Natural killer cell (primary cell): ENCODE measurements around the gene SERPINA12. TPM values are rescaled to one million over a fixed set of nuclear protein-coding genes. Genes with fewer than 3 reads are reported as not detected.

ENCODE experiments used
- ATAC-seq, 3 donors: fragments of 150-1000 bp in 2 of 3; fragments of 200-7000 bp in 1 of 3; cut with Tn5 transposase; 1 replicate in 1 of 3; 2 replicates in 2 of 3; pipeline ENCODE4 v1.10.0; 2021; ENCODE audit warnings: mild to moderate bottlenecking in 2 of 3, moderate library complexity in 2 of 3
- DNase-seq, 2 donors: peaks; one replicate each; pipeline versions ENCODE4 v3.0.0 to v3.0.0-alpha.2; 2013 to 2021; ENCODE audit warnings: mixed read lengths in 1 of 2
- H3K27ac ChIP-seq: one replicate; pipeline ENCODE4 v1.5.1; 2013; ENCODE audit warnings: mild to moderate bottlenecking, low read length
- H3K27me3 ChIP-seq: one replicate; pipeline ENCODE4 v1.6.1; 2013; ENCODE audit warnings: low read length; ENCODE audit not compliant: control insufficient read depth, insufficient read depth
- H3K36me3 ChIP-seq: one replicate; pipeline ENCODE4 v1.6.1; 2013; ENCODE audit warnings: low read length; ENCODE audit not compliant: control insufficient read depth, insufficient read depth
- H3K4me1 ChIP-seq: one replicate; pipeline ENCODE4 v1.6.1; 2013; ENCODE audit warnings: low read length; ENCODE audit not compliant: control insufficient read depth, insufficient read depth
- H3K4me3 ChIP-seq: one replicate; pipeline ENCODE4 v1.5.1; 2013; ENCODE audit warnings: low read length
- H3K9me3 ChIP-seq: one replicate; pipeline ENCODE4 v1.6.1; 2013; ENCODE audit warnings: low read length; ENCODE audit not compliant: control insufficient read depth, insufficient read depth
- H3K27ac Mint-ChIP-seq, 2 donors: one replicate each; pipeline ENCODE4 v1.8.0; 2022; ENCODE audit warnings: mild to moderate bottlenecking in 2 of 2, mixed read lengths in 2 of 2, moderate library complexity in 1 of 2
- H3K27me3 Mint-ChIP-seq, 2 donors: one replicate each; pipeline ENCODE4 v1.8.0; 2022; ENCODE audit warnings: low read depth in 2 of 2, mixed read lengths in 2 of 2
- H3K36me3 Mint-ChIP-seq: one replicate; pipeline ENCODE4 v1.8.0; 2022; ENCODE audit warnings: mixed read lengths
- H3K4me1 Mint-ChIP-seq, 2 donors: one replicate each; pipeline ENCODE4 v1.8.0; 2022; ENCODE audit warnings: mixed read lengths in 2 of 2
- H3K4me3 Mint-ChIP-seq: one replicate; pipeline ENCODE4 v1.8.0; 2022; ENCODE audit warnings: mild to moderate bottlenecking, moderate library complexity, mixed read lengths
- H3K9me3 Mint-ChIP-seq, 2 donors: one replicate each; pipeline ENCODE4 v1.8.0; 2022; ENCODE audit warnings: mixed read lengths in 2 of 2
- CTCF ChIP-seq: fragments of 200-600 bp; IDR thresholded peaks from one replicate; pipeline ENCODE4 v1.8.0; 2022; ENCODE audit warnings: antibody characterized with exemption
- WGBS: methylation state at CpG from one replicate; pipeline ENCODE4 v1.1.7; 2013; ENCODE audit warnings: missing lambda C conversion rate; ENCODE audit not compliant: insufficient coverage; 5-methylcytosine and 5-hydroxymethylcytosine counted together
- intact Hi-C: fragments of 100-400 bp; cut with micrococcal nuclease; formaldehyde crosslinking; loops from one replicate; pipeline ENCODE4 v1.14.2; 2022
- total RNA-seq, 4 donors: library from RNA; stranded (reverse); fragments of 120-200 nt in 1 of 4; gene quantifications; one replicate each; pipeline versions ENCODE4 v1.2.3 to v1.2.4, GENCODE V29; 2013 to 2022

Gene SERPINA12
- total RNA-seq, 3 donors from 2014 or later (not counting 1 experiment from before 2014, with no cell fraction given), result not detected

GRCh38 chr14:94491511-94491910 is 17.8 kb downstream of the SERPINA12 start:
- Mint-ChIP-seq H3K4me1 (no peaks in the 10 kb centered on the region), H3K9me3 (no peaks in the 10 kb centered on the region), H3K27ac (no peak overlapping the region), H3K36me3 (no peaks in the 10 kb centered on the region), H3K4me3 (no peak overlapping the region), H3K27me3 (peaks cover 0 to 3% of the 10 kb centered on the region in 2 donors)
- intact Hi-C loops, result no loop called here
- peaks cover 2% of the 10 kb centered on the region for H3K4me1 ChIP-seq
- H3K27me3 ChIP-seq, result peaks cover 3% of the 10 kb centered on the region
- DNase-seq (no peak), ATAC-seq (no peak)
- TF ChIP-seq CTCF, result no peak
- no peaks in the 10 kb centered on the region for H3K9me3 ChIP-seq
- no peak overlapping the region for H3K27ac ChIP-seq
- WGBS, result 47% methylated on average over 4 of the region's 4 CpGs
- no peaks in the 10 kb centered on the region for H3K36me3 ChIP-seq
- H3K4me3 ChIP-seq, result no peak overlapping the region

DNA sequence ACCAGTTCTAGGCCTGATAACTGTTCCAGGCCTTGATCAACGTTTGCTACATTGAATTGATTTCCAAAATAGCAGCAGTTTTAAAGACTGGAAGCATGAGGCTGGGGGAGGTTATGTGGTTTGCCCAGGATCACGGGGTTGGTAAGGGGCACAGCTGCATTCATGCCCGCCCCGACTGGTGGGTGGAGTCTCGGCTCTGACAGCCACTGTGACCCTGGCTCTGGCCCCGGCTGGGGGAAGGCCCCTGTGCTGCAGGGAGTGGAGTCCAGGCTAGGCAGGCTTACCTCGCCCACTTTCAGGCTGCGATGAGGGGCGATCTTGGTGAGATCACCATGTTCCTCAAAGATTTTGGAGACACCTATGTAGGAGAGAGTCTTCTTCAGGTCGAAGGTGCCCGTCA is 19.9 kb downstream of the SERPINA12 start:
- H3K4me1 ChIP-seq, result peaks cover 9% of the 10 kb centered on the region
- intact Hi-C loops, result no loop called here
- peaks cover 7% of the 10 kb centered on the region for H3K27me3 ChIP-seq
- H3K27ac ChIP-seq, result no peak overlapping the region
- Mint-ChIP-seq H3K27me3 (peaks cover 5 to 7% of the 10 kb centered on the region in 2 donors), H3K4me1 (no peaks in the 10 kb centered on the region), H3K9me3 (no peaks in the 10 kb centered on the region), H3K4me3 (no peak overlapping the region), H3K36me3 (no peaks in the 10 kb centered on the region), H3K27ac (no peak overlapping the region)
- WGBS, result 71% methylated on average over 11 of the region's 11 CpGs
- no peaks in the 10 kb centered on the region for H3K9me3 ChIP-seq
- DNase-seq (no peak), ATAC-seq (no peak)
- TF ChIP-seq CTCF, result no peak
- no peak overlapping the region for H3K4me3 ChIP-seq
- H3K36me3 ChIP-seq, result no peaks in the 10 kb centered on the region

GRCh38 chr14:94486883-94487282 is 22.4 kb downstream of the SERPINA12 start:
- DNase-seq, result no peak
- no peaks in the 10 kb centered on the region for H3K4me1 Mint-ChIP-seq
- Histone ChIP-seq H3K9me3 (no peaks in the 10 kb centered on the region), H3K27me3 (peaks cover 7% of the 10 kb centered on the region), H3K36me3 (no peaks in the 10 kb centered on the region), H3K4me1 (peaks cover 9% of the 10 kb centered on the region), H3K27ac (no peak overlapping the region), H3K4me3 (no peak overlapping the region)
- H3K27ac Mint-ChIP-seq, result no peak overlapping the region
- ATAC-seq, result no peak
- no peak for TF ChIP-seq CTCF
- no peak overlapping the region for H3K4me3 Mint-ChIP-seq
- 26% methylated on average over 5 of the region's 5 CpGs for WGBS
- H3K9me3 Mint-ChIP-seq, result no peaks in the 10 kb centered on the region
- intact Hi-C loops, result no loop called here
- no peaks in the 10 kb centered on the region for H3K36me3 Mint-ChIP-seq
- peaks cover 12 to 16% of the 10 kb centered on the region in 2 donors for H3K27me3 Mint-ChIP-seq
